Measurements from ENCODE around the gene MORF4L1. TPM values are rescaled to one million over a fixed set of nuclear protein-coding genes. Genes with fewer than 3 reads are reported as not detected.

The MORF4L1 gene
- total and polyA plus RNA-seq, 8 donors = 262 to 774 (median 712) TPM

GRCh38 chr15:78917888-78918287 lies 45.2 kb downstream of the MORF4L1 start:
- intact Hi-C loops (cut with DNase I) = no loop called here
- no peak for TF ChIP-seq CTCF (IDR thresholded peaks at IDR 0.05)
- H3K27ac ChIP-seq = no peak overlapping the region
- no peak overlapping the region for H3K4me3 ChIP-seq
- DNase-seq (no peak), ATAC-seq (no peak)
- H3K9me3 ChIP-seq = no peaks in the 10 kb centered on the region
- H3K36me3 ChIP-seq = peaks cover 0 to 62% of the 10 kb centered on the region in 2 donors
- H3K4me1 ChIP-seq = peaks cover 12 to 56% of the 10 kb centered on the region in 2 donors
- H3K27me3 ChIP-seq = no peaks in the 10 kb centered on the region

- Histone ChIP-seq H3K9me3 (no peaks in the 10 kb centered on the region), H3K4me3 (no peak overlapping the region), H3K27me3 (no peaks in the 10 kb centered on the region), H3K4me1 (peaks cover 0 to 27% of the 10 kb centered on the region in 2 donors), H3K27ac (no peak overlapping the region), H3K36me3 (peaks cover 0 to 84% of the 10 kb centered on the region in 2 donors)
- intact Hi-C loops (cut with DNase I) = no loop called here
- DNase-seq = no peak
- no peak for TF ChIP-seq CTCF (IDR thresholded peaks at IDR 0.05)
- ATAC-seq = no peak
Observed at GRCh38 chr15:78921517-78921916, 48.8 kb downstream of the MORF4L1 start.

GRCh38 chr15:78921940-78922339 lies 49.2 kb downstream of the MORF4L1 start:
- no peaks in the 10 kb centered on the region for H3K27me3 ChIP-seq
- intact Hi-C loops (cut with DNase I) = no loop called here
- no peak overlapping the region for H3K27ac ChIP-seq
- peaks cover 0 to 26% of the 10 kb centered on the region in 2 donors for H3K4me1 ChIP-seq
- DNase-seq (peak in 1 of 4 donors; percentile 79), ATAC-seq (peak; percentile 3)
- no peak overlapping the region for H3K4me3 ChIP-seq
- H3K36me3 ChIP-seq = peaks cover 0 to 88% of the 10 kb centered on the region in 2 donors
- no peak for TF ChIP-seq CTCF (IDR thresholded peaks at IDR 0.05)
- H3K9me3 ChIP-seq = no peaks in the 10 kb centered on the region

GRCh38 chr15:78922527-78922926 lies 49.8 kb downstream of the MORF4L1 start:
- no peak for DNase-seq

GRCh38 chr15:78923015-78923414 lies 50.3 kb downstream of the MORF4L1 start:
- no peak for ATAC-seq
- intact Hi-C loops (cut with DNase I) = no loop called here
- no peak for DNase-seq
- Histone ChIP-seq H3K27me3 (no peaks in the 10 kb centered on the region), H3K36me3 (peaks cover 0 to 99% of the 10 kb centered on the region in 2 donors), H3K4me3 (no peak overlapping the region), H3K4me1 (peaks cover 0 to 27% of the 10 kb centered on the region in 2 donors), H3K9me3 (no peaks in the 10 kb centered on the region), H3K27ac (no peak overlapping the region)
- no peak for TF ChIP-seq CTCF (IDR thresholded peaks at IDR 0.05)

More at GRCh38 chr15:78922527-78922926, 49.8 kb downstream of the MORF4L1 start:
- no peak overlapping the region for H3K27ac ChIP-seq
- peaks cover 0 to 94% of the 10 kb centered on the region in 2 donors for H3K36me3 ChIP-seq
- no peak overlapping the region for H3K4me3 ChIP-seq
- no peaks in the 10 kb centered on the region for H3K27me3 ChIP-seq
- TF ChIP-seq CTCF (IDR thresholded peaks at IDR 0.05) = no peak
- intact Hi-C loops (cut with DNase I) = no loop called here
- no peaks in the 10 kb centered on the region for H3K9me3 ChIP-seq
- H3K4me1 ChIP-seq = peaks cover 0 to 26% of the 10 kb centered on the region in 2 donors
- no peak for ATAC-seq
